Activated naive CD4-positive, alpha-beta T cell (primary cell): ENCODE measurements around the gene NEUROD2.

Experiments used
- DNase-seq, 4 experiments: peaks; one replicate each; lab custom pipeline; 2025; lab: John Stamatoyannopoulos, UW

The NEUROD2 gene

GRCh38 chr17:39618956-39619785 lies 11.5 kb upstream of the NEUROD2 start:
- DNase-seq = no peak

GRCh38 chr17:39618246-39618913 lies 10.7 kb upstream of the NEUROD2 start:
- no peak for DNase-seq

GRCh38 chr17:39617446-39618245 lies 9.9 kb upstream of the NEUROD2 start:
- DNase-seq = peak; percentile 25 to 60 (median 35)

- no peak for DNase-seq
These were observed 9.4 kb upstream of the NEUROD2 start for GRCh38 chr17:39617100-39617445.

GRCh38 chr17:39615434-39615833 lies 7.7 kb upstream of the NEUROD2 start:
- no peak for DNase-seq

- DNase-seq = no peak
These were observed 6.9 kb upstream of the NEUROD2 start for GRCh38 chr17:39614545-39615157.

- DNase-seq = no peak
These were observed 5.3 kb upstream of the NEUROD2 start for GRCh38 chr17:39612935-39613464.

- no peak for DNase-seq
These were observed 4.7 kb upstream of the NEUROD2 start for GRCh38 chr17:39612291-39612894.

- DNase-seq = no peak
These were observed 3.8 kb upstream of the NEUROD2 start for GRCh38 chr17:39611401-39612112.

- no peak for DNase-seq
These were observed 1.8 kb upstream of the NEUROD2 start for GRCh38 chr17:39609416-39610025.

- DNase-seq = no peak
These were observed 642 bp upstream of the NEUROD2 start for GRCh38 chr17:39608142-39608981.

- no peak for DNase-seq
These were observed 466 bp downstream of the NEUROD2 start for GRCh38 chr17:39607057-39607850.

- no peak for DNase-seq
These were observed 1.2 kb downstream of the NEUROD2 start for GRCh38 chr17:39606434-39607056.

GRCh38 chr17:39605492-39606433 lies 2.0 kb downstream of the NEUROD2 start:
- DNase-seq = no peak

- DNase-seq = no peak
These were observed 2.7 kb downstream of the NEUROD2 start for GRCh38 chr17:39604911-39605491.

- DNase-seq = no peak
These were observed 4.3 kb downstream of the NEUROD2 start for GRCh38 chr17:39603304-39604016.
